Mesendoderm (in vitro differentiated cells): ENCODE results near the gene CADPS.
"Not testable (repeated sequence)": the region's sequence is repeated elsewhere in the genome, so short reads cannot be mapped to it uniquely, and the experiment has no call there.

Experiments
- DNase-seq: peaks from one replicate; pipeline ENCODE4 v3.0.0; 2013
- H2AK5ac ChIP-seq: 2 replicates; pipeline ENCODE4 v1.6.1; 2013; ENCODE audit warnings: low read length, inconsistent platforms
- H2BK120ac ChIP-seq: 2 replicates; pipeline ENCODE4 v1.6.1; 2013; ENCODE audit warnings: low read depth, mild to moderate bottlenecking, low read length, moderate library complexity, mixed read lengths
- H2BK15ac ChIP-seq: replicated peaks from 2 replicates; pipeline ENCODE4 v1.6.1; 2013; ENCODE audit warnings: low read depth, mild to moderate bottlenecking, moderate library complexity
- H2BK5ac ChIP-seq: 2 replicates; pipeline ENCODE4 v1.6.1; 2013; ENCODE audit warnings: low read length, inconsistent platforms
- H3K18ac ChIP-seq: 2 replicates; pipeline ENCODE4 v1.6.1; 2013; ENCODE audit warnings: mild to moderate bottlenecking, low read length, mixed read lengths
- H3K23ac ChIP-seq: one replicate; pipeline ENCODE4 v1.6.1; 2013; ENCODE audit warnings: low read length
- H3K27ac ChIP-seq: 2 replicates; pipeline ENCODE4 v1.5.1; 2013; ENCODE audit warnings: low read depth, mild to moderate bottlenecking, inconsistent platforms, low read length, moderate library complexity
- H3K27me3 ChIP-seq: 2 replicates; pipeline ENCODE4 v1.6.1; 2013; ENCODE audit warnings: low read length, control low read depth, mild to moderate bottlenecking, inconsistent platforms; ENCODE audit not compliant: insufficient read depth, poor library complexity
- H3K36me3 ChIP-seq: 2 replicates; pipeline ENCODE4 v1.6.1; 2013; ENCODE audit warnings: low read length, inconsistent platforms; ENCODE audit not compliant: control insufficient read depth, insufficient read depth
- H3K4ac ChIP-seq: one replicate; pipeline ENCODE4 v1.6.1; 2013; ENCODE audit warnings: low read depth, mild to moderate bottlenecking, low read length, moderate library complexity
- H3K4me1 ChIP-seq: 2 replicates; pipeline ENCODE4 v1.6.1; 2013; ENCODE audit warnings: low read depth, low read length, inconsistent platforms; ENCODE audit not compliant: control insufficient read depth
- H3K4me2 ChIP-seq: 2 replicates; pipeline ENCODE4 v1.6.1; 2013; ENCODE audit warnings: low read length
- H3K4me3 ChIP-seq: 2 replicates; pipeline ENCODE4 v1.5.1; 2013; ENCODE audit warnings: mild to moderate bottlenecking, low read length
- H3K56ac ChIP-seq: one replicate; pipeline ENCODE4 v1.6.1; 2013; ENCODE audit warnings: low read length
- H3K79me1 ChIP-seq: 2 replicates; pipeline ENCODE4 v1.6.1; 2013; ENCODE audit warnings: low read length, inconsistent platforms
- H3K79me2 ChIP-seq: 2 replicates; pipeline ENCODE4 v1.6.1; 2013; ENCODE audit warnings: mild to moderate bottlenecking, low read length; ENCODE audit not compliant: control insufficient read depth, insufficient read depth
- H3K9ac ChIP-seq: 2 replicates; pipeline ENCODE4 v1.6.1; 2013; ENCODE audit warnings: low read length, inconsistent platforms
- H4K5ac ChIP-seq: one replicate; pipeline ENCODE4 v1.6.1; 2013; ENCODE audit warnings: low read length
- H4K8ac ChIP-seq: one replicate; pipeline ENCODE4 v1.6.1; 2013; ENCODE audit warnings: low read depth, mild to moderate bottlenecking, control low read depth, low read length, moderate library complexity
- WGBS: extraction: QIAGEN DNeasy Blood & Tissue Kit; methylation state at CpG from one replicate; pipeline ENCODE4 v1.1.7; 2013; ENCODE audit warnings: low lambda C conversion rate, missing lambda C conversion rate; ENCODE audit not compliant: insufficient coverage; ENCODE audit errors: extremely low coverage; 5-methylcytosine and 5-hydroxymethylcytosine counted together

Gene CADPS

GRCh38 chr3:62582495-62583172, 292.6 kb downstream of the CADPS start:
- H3K79me2 ChIP-seq = no peaks in the 10 kb centered on the region
- H2BK15ac ChIP-seq = no peak overlapping the region
- WGBS = no CpG with 5 or more reads among the region's 4 CpGs

DNA sequence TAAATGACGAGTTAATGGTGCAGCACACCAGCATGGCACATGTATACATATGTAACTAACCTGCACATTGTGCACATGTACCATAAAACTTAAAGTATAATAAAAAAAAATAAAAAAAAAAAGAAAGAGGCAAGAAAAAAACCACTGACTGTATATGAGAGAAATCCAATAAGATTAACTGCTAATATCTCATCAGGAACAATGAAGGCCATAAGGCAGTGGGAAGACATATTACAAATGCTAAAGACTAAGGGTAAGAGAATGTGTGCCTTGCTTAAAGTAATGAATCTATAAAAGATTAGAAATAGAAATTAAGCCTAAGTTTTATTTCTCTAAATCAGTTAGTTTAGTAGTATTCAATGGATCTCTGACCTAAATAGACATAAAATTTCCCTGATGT, 294.7 kb downstream of the CADPS start:
- not testable (repeated sequence) for H3K4me3 ChIP-seq, H3K23ac ChIP-seq, H3K56ac ChIP-seq, H2BK120ac ChIP-seq, H4K8ac ChIP-seq, H3K79me2 ChIP-seq, DNase-seq, H3K4ac ChIP-seq, H2BK5ac ChIP-seq, H3K18ac ChIP-seq, H2AK5ac ChIP-seq, H3K27ac ChIP-seq, H3K36me3 ChIP-seq, H3K79me1 ChIP-seq, H4K5ac ChIP-seq, H2BK15ac ChIP-seq, H3K9ac ChIP-seq, H3K4me1 ChIP-seq, H3K4me2 ChIP-seq, H3K27me3 ChIP-seq
- no CpG with 5 or more reads among the region's 1 CpG for WGBS

More at GRCh38 chr3:62582495-62583172, 292.6 kb downstream of the CADPS start:
- no peaks in the 10 kb centered on the region for H3K4me1 ChIP-seq
- H3K56ac ChIP-seq = no peak overlapping the region
- DNase-seq = no peak
- no peak overlapping the region for H2BK120ac ChIP-seq
- no peak overlapping the region for H3K27ac ChIP-seq
- H3K4me3 ChIP-seq = no peak overlapping the region
- no peak overlapping the region for H4K5ac ChIP-seq
- no peak overlapping the region for H3K18ac ChIP-seq
- no peak overlapping the region for H2AK5ac ChIP-seq
- no peaks in the 10 kb centered on the region for H3K36me3 ChIP-seq
- H3K4me2 ChIP-seq = no peak overlapping the region
- no peaks in the 10 kb centered on the region for H3K79me1 ChIP-seq
- H3K23ac ChIP-seq = no peak overlapping the region
- H3K27me3 ChIP-seq = no peaks in the 10 kb centered on the region
- H2BK5ac ChIP-seq = no peak overlapping the region
- H3K4ac ChIP-seq = no peak overlapping the region
- no peak overlapping the region for H4K8ac ChIP-seq
- no peak overlapping the region for H3K9ac ChIP-seq

- Histone ChIP-seq H2AK5ac (no peak overlapping the region), H2BK120ac (no peak overlapping the region), H3K79me1 (no peaks in the 10 kb centered on the region), H3K4me2 (no peak overlapping the region), H3K27me3 (no peaks in the 10 kb centered on the region), H3K36me3 (no peaks in the 10 kb centered on the region), H2BK15ac (no peak overlapping the region), H3K23ac (no peak overlapping the region), H3K9ac (no peak overlapping the region), H3K4me1 (no peaks in the 10 kb centered on the region), H3K4ac (no peak overlapping the region), H3K4me3 (no peak overlapping the region), H4K8ac (no peak overlapping the region), H3K79me2 (no peaks in the 10 kb centered on the region), H2BK5ac (no peak overlapping the region), H3K27ac (no peak overlapping the region), H4K5ac (no peak overlapping the region), H3K56ac (no peak overlapping the region), H3K18ac (no peak overlapping the region)
- no peak for DNase-seq
- no CpG with 5 or more reads among the region's 1 CpG for WGBS
These were observed 298.1 kb downstream of the CADPS start for GRCh38 chr3:62577153-62577552.

DNA sequence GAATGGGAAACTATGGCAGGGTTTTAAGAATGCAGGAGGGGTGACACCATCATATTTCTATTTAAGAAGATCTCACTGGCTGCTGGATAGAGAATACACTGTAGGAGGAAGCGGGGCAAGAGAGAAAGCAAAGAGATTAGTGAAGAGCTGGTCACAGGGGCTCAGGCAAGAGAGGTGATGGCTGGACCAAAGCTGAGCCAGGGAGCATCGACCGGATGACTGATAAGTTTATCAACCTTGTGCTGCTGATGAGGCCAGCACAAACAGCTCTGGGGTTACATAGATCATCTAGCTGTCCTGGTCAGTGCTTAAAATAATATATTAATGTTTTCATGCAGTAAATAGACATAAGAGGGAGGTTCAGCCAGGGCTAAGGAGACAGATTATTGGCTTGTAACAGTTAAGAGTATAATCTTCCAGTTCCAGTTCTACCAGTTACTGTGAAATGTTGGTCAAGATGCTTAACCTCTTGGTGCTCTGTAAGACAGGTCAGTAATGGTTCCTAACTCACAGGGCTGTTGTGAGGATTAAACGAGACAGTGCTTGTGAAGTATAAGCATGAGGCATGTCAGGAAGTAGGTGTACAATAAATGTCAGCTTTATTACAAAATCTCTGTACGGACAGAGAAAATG, 300.8 kb downstream of the CADPS start:
- no peaks in the 10 kb centered on the region for H3K79me2 ChIP-seq
- H3K4me3 ChIP-seq = no peak overlapping the region
- H2BK15ac ChIP-seq = no peak overlapping the region
- no CpG with 5 or more reads among the region's 5 CpGs for WGBS
- no peak overlapping the region for H3K18ac ChIP-seq
- H3K4me2 ChIP-seq = no peak overlapping the region
- DNase-seq = no peak
- H2BK5ac ChIP-seq = no peak overlapping the region
- H2AK5ac ChIP-seq = no peak overlapping the region
- H4K8ac ChIP-seq = no peak overlapping the region
- H2BK120ac ChIP-seq = no peak overlapping the region
- H3K9ac ChIP-seq = no peak overlapping the region
- no peak overlapping the region for H3K23ac ChIP-seq
- no peaks in the 10 kb centered on the region for H3K27me3 ChIP-seq
- H3K4ac ChIP-seq = no peak overlapping the region
- H4K5ac ChIP-seq = no peak overlapping the region
- no peaks in the 10 kb centered on the region for H3K36me3 ChIP-seq
- H3K56ac ChIP-seq = no peak overlapping the region
- H3K79me1 ChIP-seq = no peaks in the 10 kb centered on the region
- no peak overlapping the region for H3K27ac ChIP-seq
- no peaks in the 10 kb centered on the region for H3K4me1 ChIP-seq

GRCh38 chr3:62571916-62572315, 303.3 kb downstream of the CADPS start:
- Histone ChIP-seq H3K4me2 (no peak overlapping the region), H3K4me3 (no peak overlapping the region), H3K9ac (no peak overlapping the region), H3K18ac (no peak overlapping the region), H2BK15ac (no peak overlapping the region), H3K27me3 (no peaks in the 10 kb centered on the region), H2BK120ac (no peak overlapping the region), H3K4me1 (no peaks in the 10 kb centered on the region), H2AK5ac (no peak overlapping the region), H3K56ac (no peak overlapping the region), H3K27ac (no peak overlapping the region), H3K4ac (no peak overlapping the region), H3K36me3 (no peaks in the 10 kb centered on the region), H4K5ac (no peak overlapping the region), H3K79me1 (no peaks in the 10 kb centered on the region), H3K23ac (no peak overlapping the region), H4K8ac (no peak overlapping the region), H3K79me2 (no peaks in the 10 kb centered on the region), H2BK5ac (no peak overlapping the region)
- whole genome bisulfite sequencing = no CpG with 5 or more reads among the region's 4 CpGs
- no peak for DNase-seq

GRCh38 chr3:62570888-62571287, 304.3 kb downstream of the CADPS start:
- no peak for DNase-seq
- no peak overlapping the region for H2BK120ac ChIP-seq
- no peaks in the 10 kb centered on the region for H3K79me2 ChIP-seq
- H3K4ac ChIP-seq = no peak overlapping the region
- no peaks in the 10 kb centered on the region for H3K27me3 ChIP-seq
- H2BK5ac ChIP-seq = no peak overlapping the region
- H3K27ac ChIP-seq = no peak overlapping the region
- H3K18ac ChIP-seq = no peak overlapping the region
- H3K23ac ChIP-seq = no peak overlapping the region
- no peaks in the 10 kb centered on the region for H3K36me3 ChIP-seq
- H3K4me3 ChIP-seq = no peak overlapping the region
- no peaks in the 10 kb centered on the region for H3K79me1 ChIP-seq
- H4K8ac ChIP-seq = no peak overlapping the region
- H3K4me1 ChIP-seq = no peaks in the 10 kb centered on the region
- H3K4me2 ChIP-seq = no peak overlapping the region
- WGBS = no CpG with 5 or more reads among the region's 6 CpGs
- no peak overlapping the region for H3K56ac ChIP-seq
- H2AK5ac ChIP-seq = no peak overlapping the region
- H2BK15ac ChIP-seq = no peak overlapping the region
- H4K5ac ChIP-seq = no peak overlapping the region
- no peak overlapping the region for H3K9ac ChIP-seq
